ENCODE data around the gene METTL21C. TPM values are rescaled to one million over a fixed set of nuclear protein-coding genes. Genes with fewer than 3 reads are reported as not detected.

The METTL21C gene
- total RNA-seq, 1 experiment from 2014 or later, result not detected

GRCh38 chr13:102707467-102707866, 12.6 kb upstream of the METTL21C start:
- H3K4me3 ChIP-seq (ENCODE audit: low read depth, low read length, poor library complexity, severe bottlenecking), result no peak overlapping the region
- POLR2A ChIA-PET (ENCODE audit: low non-redundant PET), result no interaction called here
- H3K4me1 ChIP-seq (ENCODE audit: insufficient read depth, low read length, poor library complexity, severe bottlenecking), result peaks cover 8% of the 10 kb centered on the region
- H3K9me3 ChIP-seq (ENCODE audit: low read depth, low read length, poor library complexity, severe bottlenecking), result no peaks in the 10 kb centered on the region
- intact Hi-C loops (cut with micrococcal nuclease; ENCODE audit: unreplicated experiment), result no loop called here
- peak; percentile 70 for DNase-seq (ENCODE audit: low spot score)
- no peaks in the 10 kb centered on the region for H3K36me3 ChIP-seq (ENCODE audit: insufficient read depth, low read length, poor library complexity, severe bottlenecking)
- BruUV-seq (replicated peaks), result no TSS peak
- TF ChIP-seq EZH2 (IDR thresholded peaks at IDR 0.05; ENCODE audit: borderline replicate concordance, low read depth, low read length, poor library complexity, severe bottlenecking), result no peak
- TF ChIP-seq, protein P1, sequence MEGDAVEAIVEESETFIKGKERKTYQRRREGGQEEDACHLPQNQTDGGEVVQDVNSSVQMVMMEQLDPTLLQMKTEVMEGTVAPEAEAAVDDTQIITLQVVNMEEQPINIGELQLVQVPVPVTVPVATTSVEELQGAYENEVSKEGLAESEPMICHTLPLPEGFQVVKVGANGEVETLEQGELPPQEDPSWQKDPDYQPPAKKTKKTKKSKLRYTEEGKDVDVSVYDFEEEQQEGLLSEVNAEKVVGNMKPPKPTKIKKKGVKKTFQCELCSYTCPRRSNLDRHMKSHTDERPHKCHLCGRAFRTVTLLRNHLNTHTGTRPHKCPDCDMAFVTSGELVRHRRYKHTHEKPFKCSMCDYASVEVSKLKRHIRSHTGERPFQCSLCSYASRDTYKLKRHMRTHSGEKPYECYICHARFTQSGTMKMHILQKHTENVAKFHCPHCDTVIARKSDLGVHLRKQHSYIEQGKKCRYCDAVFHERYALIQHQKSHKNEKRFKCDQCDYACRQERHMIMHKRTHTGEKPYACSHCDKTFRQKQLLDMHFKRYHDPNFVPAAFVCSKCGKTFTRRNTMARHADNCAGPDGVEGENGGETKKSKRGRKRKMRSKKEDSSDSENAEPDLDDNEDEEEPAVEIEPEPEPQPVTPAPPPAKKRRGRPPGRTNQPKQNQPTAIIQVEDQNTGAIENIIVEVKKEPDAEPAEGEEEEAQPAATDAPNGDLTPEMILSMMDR (conservative IDR thresholded peaks at IDR 0.05; ENCODE audit: low read depth, low read length), result no peak
- no peaks in the 10 kb centered on the region for H3K27me3 ChIP-seq (replicated peaks; ENCODE audit: insufficient read depth, low read depth, low read length, poor library complexity)
- H3K27ac ChIP-seq (ENCODE audit: low read depth, low read length, poor library complexity, severe bottlenecking), result no peak overlapping the region
- CTCF ChIA-PET, result no interaction called here

DNA sequence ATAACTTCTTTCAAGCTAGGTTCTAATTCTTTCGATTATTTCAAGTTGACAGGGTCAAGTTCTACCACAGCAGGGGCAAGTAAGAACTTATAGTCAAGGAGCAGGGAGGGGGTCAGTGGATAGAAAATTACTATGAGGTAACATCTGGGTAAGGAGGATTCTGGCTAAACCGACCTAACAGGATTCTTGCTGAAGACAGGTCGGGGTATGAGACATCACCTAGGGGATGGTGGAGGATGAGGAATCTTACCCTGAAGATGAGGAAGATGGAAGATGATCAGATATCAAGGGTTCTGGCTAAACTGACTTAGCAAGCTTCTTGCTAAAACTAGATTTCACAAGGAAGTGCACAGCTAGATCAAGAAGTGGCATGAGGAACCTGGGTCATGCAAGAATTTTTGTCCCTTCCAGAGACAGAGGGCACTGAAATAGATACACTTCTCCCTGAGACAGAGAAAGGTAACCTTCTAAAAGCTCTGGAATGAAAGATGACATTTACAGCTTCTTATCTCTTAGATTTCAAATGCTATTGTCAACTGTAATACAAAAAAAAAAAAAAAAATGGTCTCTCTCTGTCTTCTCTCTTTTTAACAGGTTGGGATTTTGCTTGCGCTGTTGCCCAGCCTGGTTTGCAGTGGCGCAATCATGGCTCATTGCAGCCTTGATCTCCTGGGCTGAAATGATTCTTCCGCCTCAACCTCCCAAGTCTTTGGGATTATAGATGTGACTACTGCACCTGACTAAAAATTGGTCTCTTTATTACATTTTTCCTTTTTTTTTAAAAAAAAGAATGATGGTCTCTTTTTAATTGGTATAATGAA, 9.6 kb upstream of the METTL21C start:
- Histone ChIP-seq H3K4me3 (ENCODE audit: low read depth, low read length, poor library complexity, severe bottlenecking) (no peak overlapping the region), H3K4me1 (ENCODE audit: insufficient read depth, low read length, poor library complexity, severe bottlenecking) (peaks cover 8% of the 10 kb centered on the region), H3K27ac (ENCODE audit: low read depth, low read length, poor library complexity, severe bottlenecking) (no peak overlapping the region), H3K27me3 (replicated peaks; ENCODE audit: insufficient read depth, low read depth, low read length, poor library complexity) (no peaks in the 10 kb centered on the region), H3K9me3 (ENCODE audit: low read depth, low read length, poor library complexity, severe bottlenecking) (no peaks in the 10 kb centered on the region), H3K36me3 (ENCODE audit: insufficient read depth, low read length, poor library complexity, severe bottlenecking) (no peaks in the 10 kb centered on the region)
- DNase-seq (ENCODE audit: low spot score), result no peak
- CTCF ChIA-PET, result no interaction called here
- intact Hi-C loops (cut with micrococcal nuclease; ENCODE audit: unreplicated experiment), result no loop called here
- POLR2A ChIA-PET (ENCODE audit: low non-redundant PET), result no interaction called here
- BruUV-seq (replicated peaks), result no TSS peak
- no peak for TF ChIP-seq EZH2 (IDR thresholded peaks at IDR 0.05; ENCODE audit: borderline replicate concordance, low read depth, low read length, poor library complexity, severe bottlenecking)
- TF ChIP-seq, protein P1 (conservative IDR thresholded peaks at IDR 0.05; ENCODE audit: low read depth, low read length), result no peak

GRCh38 chr13:102703726-102704035, 8.8 kb upstream of the METTL21C start:
- no peak overlapping the region for H3K27ac ChIP-seq (ENCODE audit: low read depth, low read length, poor library complexity, severe bottlenecking)
- no peaks in the 10 kb centered on the region for H3K36me3 ChIP-seq (ENCODE audit: insufficient read depth, low read length, poor library complexity, severe bottlenecking)
- no peaks in the 10 kb centered on the region for H3K27me3 ChIP-seq (replicated peaks; ENCODE audit: insufficient read depth, low read depth, low read length, poor library complexity)
- intact Hi-C loops (cut with micrococcal nuclease; ENCODE audit: unreplicated experiment), result no loop called here
- TF ChIP-seq, protein P1 (conservative IDR thresholded peaks at IDR 0.05; ENCODE audit: low read depth, low read length), result no peak
- TF ChIP-seq EZH2 (IDR thresholded peaks at IDR 0.05; ENCODE audit: borderline replicate concordance, low read depth, low read length, poor library complexity, severe bottlenecking), result no peak
- DNase-seq (ENCODE audit: low spot score), result no peak
- ChIA-PET POLR2A (ENCODE audit: low non-redundant PET) (no interaction called here), CTCF (no interaction called here)
- H3K4me1 ChIP-seq (ENCODE audit: insufficient read depth, low read length, poor library complexity, severe bottlenecking), result peaks cover 8% of the 10 kb centered on the region
- no peaks in the 10 kb centered on the region for H3K9me3 ChIP-seq (ENCODE audit: low read depth, low read length, poor library complexity, severe bottlenecking)
- no TSS peak for BruUV-seq (replicated peaks)
- no peak overlapping the region for H3K4me3 ChIP-seq (ENCODE audit: low read depth, low read length, poor library complexity, severe bottlenecking)
